Activated CD8-positive, alpha-beta memory T cell treated with anti-CD3 and anti-CD28 coated beads for 48 hours (primary cell): Measurements from ENCODE around the gene DEFB123.
"Not testable (repeated sequence)": the region's sequence is repeated elsewhere in the genome, so short reads cannot be mapped to it uniquely, and the experiment has no call there.

Source experiments
- DNase-seq, 3 experiments: peaks; one replicate each; pipeline ENCODE4 v3.0.0-alpha.2; 2020; ENCODE audit warnings: low read depth in 2 of 3, low spot score in 2 of 3

Gene DEFB123

GRCh38 chr20:31440012-31440659, at the start of gene DEFB123:
Gene DEFB123 (plus strand): TSS chr20:31440632. CDS start chr20:31440699, 67 bp downstream.
- peak in 1 of 3 experiments; percentile 6 for DNase-seq

DNA sequence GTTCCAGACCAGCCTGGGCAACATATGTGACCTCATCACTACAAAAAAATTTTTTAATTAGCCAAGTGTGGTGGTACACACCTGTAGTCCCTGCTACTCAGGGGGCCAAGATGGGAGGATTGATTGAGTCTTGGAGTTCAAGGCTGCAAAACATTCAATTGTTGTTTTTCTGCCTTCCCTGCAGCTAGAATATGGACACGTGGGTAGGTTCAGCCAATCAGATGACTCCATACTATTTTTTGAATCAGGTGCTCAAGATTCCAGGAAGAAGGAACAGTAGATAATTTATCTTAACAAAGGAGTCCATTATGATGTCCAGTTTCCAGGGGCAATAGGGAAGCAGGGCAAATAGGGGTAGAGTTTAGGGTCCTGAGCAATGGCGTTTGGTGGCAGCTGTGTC, 47.6 kb upstream of the DEFB123 start:
- DNase-seq = no peak

- no peak for DNase-seq
Observed at GRCh38 chr20:31394900-31395299, 45.5 kb upstream of the DEFB123 start.

- DNase-seq = no peak
Observed at GRCh38 chr20:31403886-31404285, 36.5 kb upstream of the DEFB123 start.

DNA sequence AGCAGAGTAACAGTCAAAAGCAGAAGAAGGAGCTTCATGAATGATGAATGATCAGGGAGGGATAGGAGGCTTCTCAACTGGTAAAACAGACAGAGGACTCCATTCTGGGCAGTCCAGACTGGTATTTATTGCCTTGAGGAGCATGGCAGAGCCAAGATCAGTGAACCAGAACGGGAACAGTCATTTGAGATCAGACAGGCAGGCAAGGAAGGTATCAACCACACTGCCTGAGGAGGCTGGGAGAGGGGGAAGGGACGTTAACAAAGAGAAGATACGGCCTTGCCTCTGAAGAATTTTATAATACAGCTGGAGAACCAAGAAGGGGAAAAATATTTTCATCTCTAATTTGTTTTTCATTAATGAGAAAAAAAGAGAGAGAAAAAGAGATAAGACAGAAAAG, 34.3 kb upstream of the DEFB123 start, which contains the start of gene DEFB121:
DEFB121 (minus strand) TSS at position 101 of the 400 bp plus-strand sequence; CDS start at position 38, 63 bp downstream.
- DNase-seq = no peak

DNA sequence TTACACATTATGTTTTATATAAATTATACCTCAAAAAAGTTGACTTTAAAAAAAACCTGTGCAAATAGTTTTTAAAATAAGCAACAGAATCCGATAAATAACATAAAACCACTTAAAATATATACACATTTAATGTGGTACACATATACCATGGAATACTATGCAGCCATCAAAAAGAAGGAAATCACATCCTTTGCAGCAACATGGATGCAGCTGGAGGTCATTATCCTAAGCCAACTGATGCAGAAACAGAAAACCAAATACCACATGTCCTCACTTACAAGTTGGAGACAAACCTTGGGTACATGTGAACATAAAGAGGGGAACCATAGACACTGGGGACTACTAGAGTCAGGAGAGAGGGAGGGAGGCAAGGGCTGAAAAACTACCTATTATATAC, 30.4 kb upstream of the DEFB123 start:
- no peak for DNase-seq

GRCh38 chr20:31414381-31414780, 26.1 kb upstream of the DEFB123 start:
- no peak for DNase-seq

- no peak for DNase-seq
Observed at GRCh38 chr20:31415653-31416052, 24.8 kb upstream of the DEFB123 start.

GRCh38 chr20:31418307-31418706, 22.1 kb upstream of the DEFB123 start:
- DNase-seq = no peak

- no peak for DNase-seq
Observed at GRCh38 chr20:31425797-31426196, 14.6 kb upstream of the DEFB123 start.

GRCh38 chr20:31426891-31427551, 13.4 kb upstream of the DEFB123 start:
- not testable (repeated sequence) for DNase-seq

DNA sequence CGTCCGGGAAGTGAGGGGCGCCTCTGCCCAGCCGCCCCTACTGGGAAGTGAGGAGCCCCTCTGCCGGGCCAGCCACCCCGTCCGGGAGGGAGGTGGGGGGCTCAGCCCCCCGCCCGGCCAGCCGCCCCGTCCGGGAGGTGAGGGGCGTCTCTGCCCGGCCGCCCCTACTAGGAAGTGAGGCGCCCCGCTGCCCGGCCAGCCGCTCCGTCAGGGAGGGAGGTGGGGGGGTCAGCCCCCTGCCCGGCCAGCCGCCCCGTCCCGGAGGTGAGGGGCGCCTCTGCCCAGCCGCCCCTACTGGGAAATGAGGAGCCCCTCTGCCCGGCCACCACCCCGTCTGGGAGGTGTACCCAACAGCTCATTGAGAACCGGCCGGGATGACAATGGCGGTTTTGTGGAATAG, 12.9 kb upstream of the DEFB123 start:
- DNase-seq = not testable (repeated sequence)

GRCh38 chr20:31430568-31431115, 9.8 kb upstream of the DEFB123 start:
- DNase-seq = no peak

DNA sequence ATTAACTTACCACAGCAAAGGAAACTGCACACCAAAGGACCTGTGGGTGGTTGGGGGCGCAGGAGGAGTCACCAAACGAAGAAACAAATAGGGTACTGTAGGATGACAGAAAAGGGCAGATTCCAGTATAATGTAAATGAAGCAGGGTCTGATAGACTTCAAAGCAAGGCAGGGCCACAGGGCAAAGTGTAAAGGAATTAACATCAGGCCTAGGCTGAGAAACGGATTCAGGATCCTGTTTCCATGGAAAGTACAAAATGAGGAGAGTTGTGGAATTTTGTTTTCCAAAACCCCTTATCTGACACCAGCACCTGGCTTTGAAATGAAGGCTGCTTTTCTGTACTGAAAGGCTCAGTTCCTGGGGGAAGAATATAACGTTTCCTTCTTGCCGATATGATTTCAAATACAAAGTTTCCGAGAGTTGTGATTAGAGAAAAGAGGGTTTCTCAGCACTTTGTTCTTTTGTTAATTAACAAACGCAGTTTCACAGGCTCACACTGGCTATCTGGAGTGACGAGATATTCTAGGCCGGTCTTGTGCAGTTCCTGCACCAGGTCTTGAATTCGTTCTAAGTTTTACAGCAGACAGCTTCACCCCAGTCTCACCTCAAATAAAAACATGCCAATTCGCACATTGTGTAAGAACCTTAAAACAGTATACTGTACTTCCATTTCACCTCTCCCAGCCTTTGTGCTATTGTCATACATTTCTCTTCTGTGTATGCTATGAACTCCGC, 5.8 kb downstream of the DEFB123 start:
- no peak for DNase-seq

- no peak for DNase-seq
Observed at GRCh38 chr20:31449511-31450414, 9.3 kb downstream of the DEFB123 start.

DNA sequence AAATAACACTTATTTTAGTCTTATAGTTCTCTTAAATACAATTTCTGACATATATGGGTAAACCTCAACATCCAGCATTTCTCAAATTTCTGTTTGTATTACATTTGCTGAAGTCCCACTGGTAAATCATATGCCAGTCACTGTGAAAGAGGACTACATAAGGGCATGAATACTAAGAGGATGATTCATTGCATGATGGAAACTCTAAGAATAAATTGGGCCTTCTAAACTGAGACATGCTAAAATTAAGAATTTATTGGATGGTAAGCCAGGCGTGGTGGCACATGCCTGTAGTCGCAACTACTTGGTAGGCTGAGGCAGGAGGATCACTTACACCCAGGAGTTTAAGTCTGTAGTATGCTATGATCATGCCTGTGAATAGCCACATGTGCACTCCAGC, 12.1 kb downstream of the DEFB123 start:
- no peak for DNase-seq

- DNase-seq = no peak
Observed at GRCh38 chr20:31454361-31454760, 13.9 kb downstream of the DEFB123 start.

DNA sequence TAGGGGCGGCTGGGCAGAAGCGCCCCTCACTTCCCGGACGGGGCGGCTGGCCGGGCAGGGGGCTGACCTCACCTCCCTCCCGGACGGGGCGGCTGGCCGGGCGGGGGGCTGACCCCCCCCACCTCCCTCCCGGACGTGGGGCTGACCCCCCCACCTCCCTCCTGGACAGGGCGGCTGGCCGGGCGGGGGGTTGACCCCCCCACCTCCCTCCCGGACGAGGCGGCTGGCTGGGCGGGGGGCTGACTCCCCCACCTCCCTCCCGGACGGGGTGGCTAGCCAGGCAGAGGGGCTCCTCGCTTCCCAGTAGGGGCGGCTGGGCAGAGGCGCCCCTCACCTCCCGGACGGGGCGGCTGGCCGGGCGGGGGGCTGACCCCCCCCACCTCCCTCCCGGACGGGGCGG, 30.5 kb downstream of the DEFB123 start:
- not testable (repeated sequence) for DNase-seq

DNA sequence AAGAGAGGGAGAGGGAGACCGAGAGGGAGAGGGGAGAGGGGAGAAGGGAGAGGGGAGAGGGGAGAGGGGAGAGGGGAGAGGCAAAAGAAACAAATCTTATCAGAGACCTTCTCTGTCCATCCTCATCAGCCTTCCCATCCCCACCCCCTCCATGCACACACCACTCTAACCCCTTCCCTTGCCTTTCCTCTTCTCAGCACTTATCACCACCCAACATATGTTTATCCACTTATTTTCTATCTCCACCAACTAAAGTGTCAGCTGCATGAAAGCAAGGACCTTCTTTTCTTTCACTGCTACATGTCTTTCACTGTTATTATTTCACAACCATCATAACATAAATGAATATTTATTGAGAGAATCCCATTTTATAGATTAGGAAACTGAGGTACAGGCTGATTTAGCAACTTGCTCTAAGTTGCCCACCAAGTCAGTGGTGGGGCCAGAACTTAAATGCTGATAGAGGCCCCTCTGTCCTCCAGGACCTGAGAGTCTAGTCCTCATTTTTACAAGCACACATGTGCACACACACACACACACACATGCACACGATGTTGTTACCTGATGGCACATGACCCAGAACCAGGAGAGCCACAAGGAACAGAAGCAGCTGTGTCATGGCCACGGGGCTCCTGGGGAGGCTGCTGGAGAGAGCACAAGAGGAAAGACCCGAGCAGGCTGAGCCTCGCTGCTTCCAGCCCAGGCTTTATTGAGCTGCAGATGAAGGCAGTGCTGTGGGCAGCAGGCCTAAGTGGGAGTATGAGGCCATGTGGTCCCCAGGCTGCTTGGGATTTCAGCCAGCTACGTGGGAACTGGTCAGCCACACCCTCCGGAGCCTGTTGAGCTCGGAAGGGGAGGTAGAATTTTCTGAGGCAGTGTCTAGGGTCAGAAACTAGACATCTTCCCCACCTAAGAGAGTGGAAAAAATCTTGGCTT, 32.2 kb downstream of the DEFB123 start:
- DNase-seq = no peak
